ENCODE data around the gene PIAS2.
"Not testable (repeated sequence)": the region's sequence is repeated elsewhere in the genome, so short reads cannot be mapped to it uniquely, and the experiment has no call there.

Gene PIAS2

GRCh38 chr18:46899274-46899948 lies 17.9 kb downstream of the PIAS2 start:
- no peak for DNase-seq

GRCh38 chr18:46894124-46894523 lies 23.2 kb downstream of the PIAS2 start:
- no peak for DNase-seq

- no peak for DNase-seq
Measured at GRCh38 chr18:46893360-46893759, 23.9 kb downstream of the PIAS2 start.

- no peak for DNase-seq
Measured at GRCh38 chr18:46892842-46893241, 24.5 kb downstream of the PIAS2 start.

DNA sequence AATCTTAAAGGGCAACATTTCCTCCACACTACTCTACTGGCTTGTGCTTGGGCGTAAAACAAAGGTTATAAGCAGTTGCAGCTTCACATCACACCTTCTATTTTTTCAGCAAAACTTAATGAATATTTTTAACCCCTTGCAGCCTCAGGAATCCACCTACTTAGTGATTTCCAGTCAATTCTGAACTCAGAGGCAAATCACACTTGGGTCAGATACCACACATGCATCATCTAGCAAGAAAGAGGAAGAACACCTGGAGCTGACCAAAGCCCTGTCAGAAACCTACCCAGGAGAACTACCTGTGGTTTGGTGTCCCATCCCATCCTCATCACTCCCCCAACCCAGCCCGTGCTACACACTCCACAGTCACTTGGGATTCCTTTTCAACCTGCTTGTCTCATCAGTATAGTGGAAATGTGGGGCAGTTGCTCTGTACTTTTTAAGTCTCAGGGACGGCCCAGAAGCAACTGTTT lies 25.5 kb downstream of the PIAS2 start:
- DNase-seq: no peak

- DNase-seq: no peak
Measured at GRCh38 chr18:46888965-46889364, 28.3 kb downstream of the PIAS2 start.

DNA sequence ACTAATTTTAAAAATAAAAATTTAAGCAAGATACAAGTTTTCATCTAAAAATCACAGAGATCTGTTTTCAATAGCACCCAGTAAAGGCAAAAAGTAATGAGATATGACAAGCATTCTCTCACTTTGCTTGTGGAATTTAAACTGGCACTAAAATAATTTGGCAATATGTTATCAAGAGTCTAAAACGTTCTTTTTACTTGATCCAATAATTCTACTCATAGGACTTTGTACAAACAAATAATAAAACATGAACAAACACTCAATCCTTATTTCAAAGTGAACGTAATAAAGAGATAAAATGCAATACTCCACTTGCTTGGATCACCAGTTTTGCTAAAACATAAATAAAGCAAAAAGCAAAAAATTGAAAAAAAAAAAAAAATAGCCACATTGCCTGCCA lies 30.4 kb downstream of the PIAS2 start:
- DNase-seq: no peak

DNA sequence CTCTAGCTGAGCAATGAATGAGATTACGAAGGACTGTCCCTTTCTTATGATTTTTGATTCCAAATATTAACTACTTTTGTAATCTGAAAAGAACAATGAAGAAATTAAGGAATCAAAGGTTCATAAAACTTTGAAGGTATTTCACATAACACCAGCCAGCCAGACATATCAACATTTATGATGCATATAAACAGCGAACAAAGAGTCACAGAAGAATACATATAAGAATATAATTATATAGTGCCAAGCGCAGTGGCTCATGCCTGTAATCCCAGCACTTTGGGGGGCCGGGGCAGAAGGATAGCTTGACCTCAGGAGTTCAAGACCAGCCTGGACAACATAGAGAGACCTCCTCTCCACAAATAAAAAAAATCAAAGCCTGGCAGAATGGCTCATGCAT lies 34.1 kb downstream of the PIAS2 start:
- no peak for DNase-seq

DNA sequence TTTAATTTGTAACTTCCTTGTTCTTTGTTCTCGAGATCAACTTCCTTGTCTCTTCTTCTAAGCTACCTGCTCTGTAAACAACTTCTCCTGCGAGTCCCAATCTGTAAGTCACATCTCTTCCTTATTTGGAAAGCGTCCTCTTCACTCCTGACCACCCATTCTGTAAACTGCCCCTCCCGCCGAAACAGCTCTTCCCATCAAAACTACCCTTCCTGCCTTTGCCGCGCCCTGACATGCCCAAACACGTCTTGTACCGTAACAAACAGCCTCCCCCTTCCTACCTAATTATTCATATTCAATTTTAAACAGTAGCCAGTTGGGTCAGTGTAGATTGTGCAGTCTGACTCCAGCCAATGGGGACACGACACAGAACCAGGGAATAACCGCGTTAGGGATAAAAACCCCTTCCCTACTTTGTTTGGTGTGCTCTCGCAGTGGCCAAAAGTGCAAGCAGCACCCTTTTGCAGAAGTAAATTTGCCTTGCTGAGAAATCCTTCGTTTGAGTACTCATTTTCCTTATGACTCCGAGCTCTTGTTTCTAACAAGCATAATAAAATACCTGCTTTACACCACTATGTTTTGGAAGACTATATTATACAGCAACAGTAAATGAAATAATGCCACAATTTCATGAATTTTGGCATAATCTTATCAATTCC lies 39.8 kb downstream of the PIAS2 start:
- no peak for DNase-seq

GRCh38 chr18:46868169-46868921 lies 49.0 kb downstream of the PIAS2 start:
- peak; percentile 22 for DNase-seq

DNA sequence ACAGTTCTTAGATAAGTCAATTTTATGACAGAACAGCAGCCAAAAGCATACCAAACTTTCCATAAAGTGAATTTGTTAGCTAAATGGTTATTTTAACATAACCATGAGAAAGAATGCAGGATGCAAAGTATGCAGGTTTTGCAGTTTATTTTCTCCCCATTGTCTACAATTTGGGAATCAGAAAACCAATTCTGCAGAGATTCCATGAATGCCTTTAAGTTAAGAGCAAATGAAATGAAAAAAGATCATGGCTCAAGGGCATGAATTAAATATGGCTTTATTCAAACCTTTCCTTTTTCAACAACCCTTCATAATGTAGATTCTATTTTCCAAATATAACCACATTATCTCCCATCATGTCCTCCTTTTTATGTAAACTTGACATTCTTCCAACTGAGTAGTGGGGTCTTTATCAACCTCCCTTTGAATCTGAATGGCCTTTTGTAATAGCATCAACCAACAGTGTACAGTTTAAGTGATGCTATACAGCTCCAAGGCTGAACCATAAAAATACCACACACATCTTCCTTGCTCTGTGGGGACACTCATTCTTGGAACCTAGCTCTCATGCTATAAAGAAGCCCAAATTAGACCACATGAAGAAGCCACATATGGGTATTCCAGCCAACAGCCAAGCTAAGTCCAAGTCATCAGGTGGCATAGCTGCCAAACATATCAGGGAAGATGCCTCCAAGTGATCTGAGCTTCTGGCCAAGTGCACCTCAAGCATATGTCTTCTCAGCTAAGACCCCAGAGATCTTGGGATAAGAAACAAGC lies 49.8 kb downstream of the PIAS2 start:
- no peak for DNase-seq

GRCh38 chr18:46866523-46866922 lies 50.8 kb downstream of the PIAS2 start:
- no peak for DNase-seq

- DNase-seq: not testable (repeated sequence)
Measured at GRCh38 chr18:46865245-46865644, 52.1 kb downstream of the PIAS2 start.

GRCh38 chr18:46859855-46860254 lies 57.5 kb downstream of the PIAS2 start:
- DNase-seq: no peak

DNA sequence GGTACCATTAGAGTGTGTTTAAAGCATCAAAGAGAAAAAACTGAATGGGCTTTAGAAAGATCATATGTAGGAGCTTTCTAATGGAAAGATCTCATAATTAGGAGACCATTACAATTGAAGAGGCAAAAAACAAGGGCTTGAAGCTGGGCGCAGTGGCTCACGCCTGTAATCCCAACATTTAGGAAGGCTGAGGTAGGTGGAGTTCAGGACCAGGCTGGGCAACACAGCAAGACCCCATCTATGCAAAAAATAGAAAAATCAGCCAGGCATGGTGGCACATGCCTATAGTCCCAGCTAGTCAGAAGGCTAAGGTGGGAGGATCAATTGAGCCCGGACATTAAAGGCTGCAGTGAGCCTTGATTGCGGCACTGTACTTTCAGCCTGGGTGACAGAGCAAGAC lies 59.0 kb downstream of the PIAS2 start:
- no peak for DNase-seq

- DNase-seq: no peak
Measured at GRCh38 chr18:46856973-46857372, 60.3 kb downstream of the PIAS2 start.

DNA sequence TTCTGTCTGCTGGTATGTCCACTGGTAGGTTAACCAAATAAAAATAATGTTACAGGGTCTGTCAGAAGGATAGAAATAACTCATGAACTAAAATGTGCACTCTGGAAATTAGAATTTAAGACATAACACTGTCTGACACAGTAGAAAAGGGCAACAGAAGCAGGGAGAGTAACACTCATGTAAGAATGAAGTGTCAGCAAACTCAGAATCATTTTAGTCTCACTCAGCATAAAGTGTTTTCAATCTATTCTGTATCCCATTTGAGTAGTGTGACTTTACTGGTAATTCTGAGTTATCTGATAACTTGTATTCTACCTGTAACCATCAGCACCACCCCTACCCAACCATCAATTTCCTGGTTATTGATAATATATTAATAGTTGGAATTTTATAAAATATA lies 68.3 kb downstream of the PIAS2 start:
- DNase-seq: no peak

GRCh38 chr18:46843372-46843771 lies 73.9 kb downstream of the PIAS2 start:
- no peak for DNase-seq

DNA sequence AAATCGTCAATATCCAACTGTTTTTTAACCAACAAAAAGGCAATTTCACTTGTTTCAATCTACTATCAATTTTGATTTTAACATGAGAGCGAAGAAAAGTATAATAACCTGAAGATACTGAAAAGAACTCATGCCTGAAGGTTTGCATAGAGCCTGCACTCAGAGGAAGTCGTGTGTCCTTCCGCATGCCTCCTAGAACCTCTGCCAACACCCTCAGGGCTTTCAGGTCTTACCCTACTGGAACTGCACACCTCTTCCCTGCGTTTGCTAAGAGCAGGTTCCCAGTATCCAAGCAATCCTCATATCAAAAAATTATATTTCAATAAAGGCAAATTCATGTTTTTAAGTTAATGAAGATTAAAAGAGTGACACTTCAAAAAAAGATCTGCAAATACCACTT lies 74.7 kb downstream of the PIAS2 start:
- DNase-seq: no peak

DNA sequence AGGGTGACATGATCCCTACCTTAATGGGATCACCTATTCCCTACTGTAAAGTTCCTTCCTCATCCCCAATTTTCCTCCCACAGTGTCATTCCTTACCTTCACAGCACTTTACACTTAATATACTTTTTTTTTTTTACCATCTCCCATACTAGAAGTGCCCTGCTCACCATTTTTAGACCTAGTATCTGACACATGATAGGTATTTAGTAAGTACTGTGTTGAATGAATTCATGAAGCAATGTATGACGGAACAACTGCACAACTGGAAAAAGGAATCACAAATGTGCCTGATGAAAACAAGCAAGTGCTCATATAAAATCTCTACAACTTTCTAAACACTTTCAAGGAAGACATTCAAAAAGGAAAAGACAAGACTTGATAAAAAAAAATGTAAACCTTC lies 83.4 kb downstream of the PIAS2 start:
- DNase-seq: no peak

- DNase-seq: no peak
Measured at GRCh38 chr18:46832849-46833248, 84.5 kb downstream of the PIAS2 start.

DNA sequence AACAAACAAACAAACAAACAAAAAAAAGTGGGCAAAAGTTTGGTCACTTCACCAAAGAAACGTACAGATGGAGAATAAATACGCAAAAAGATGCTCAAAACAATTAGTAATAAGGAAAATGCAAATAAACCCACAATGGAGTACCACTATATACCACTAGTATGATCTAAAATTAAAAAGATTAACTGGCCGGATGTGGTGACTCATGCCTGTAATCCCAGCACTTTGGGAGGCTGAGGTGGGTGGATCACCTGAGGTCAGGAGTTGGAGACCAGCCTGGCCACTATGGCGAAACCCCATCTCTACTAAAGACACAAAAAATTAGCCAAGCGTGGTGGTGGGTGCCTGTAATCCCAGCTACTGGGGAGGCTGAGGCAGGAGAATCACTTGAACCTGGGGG lies 84.9 kb downstream of the PIAS2 start:
- DNase-seq: not testable (repeated sequence)

DNA sequence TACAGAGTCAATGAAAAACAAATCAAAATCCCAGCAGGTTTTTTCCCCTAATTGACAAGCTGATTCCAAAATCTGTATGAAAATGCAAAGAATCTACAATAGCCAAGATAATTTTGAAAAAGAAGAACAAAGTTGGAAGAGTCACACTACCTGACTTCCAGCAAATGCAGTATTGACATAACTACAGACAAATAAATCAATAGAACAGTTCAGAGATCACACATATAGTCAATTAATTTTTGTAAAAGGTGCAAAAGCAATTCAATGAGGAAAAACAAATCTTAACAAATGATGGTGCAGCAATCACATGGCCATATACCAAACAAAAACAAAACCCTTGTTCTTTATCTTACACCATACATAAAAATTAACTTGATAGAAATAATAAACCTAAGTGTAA lies 85.9 kb downstream of the PIAS2 start:
- no peak for DNase-seq

Data from NCI-H2171 (cell line).